Stimulated activated CD4-positive, alpha-beta T cell treated with anti-CD3 and anti-CD28 coated beads, Interleukin-2, amount 100 ng/mL, for 4 hours (primary cell): Measurements from ENCODE around the gene ACAT2.
A peak's percentile ranks its signal among the peaks of the same experiment; 100 is the strongest.
"Not testable (repeated sequence)": the region's sequence is repeated elsewhere in the genome, so short reads cannot be mapped to it uniquely, and the experiment has no call there.

ENCODE experiments used
- DNase-seq: peaks from one replicate; pipeline ENCODE4 v3.0.0-alpha.2; 2020; ENCODE audit warnings: low read depth

The ACAT2 gene

DNA sequence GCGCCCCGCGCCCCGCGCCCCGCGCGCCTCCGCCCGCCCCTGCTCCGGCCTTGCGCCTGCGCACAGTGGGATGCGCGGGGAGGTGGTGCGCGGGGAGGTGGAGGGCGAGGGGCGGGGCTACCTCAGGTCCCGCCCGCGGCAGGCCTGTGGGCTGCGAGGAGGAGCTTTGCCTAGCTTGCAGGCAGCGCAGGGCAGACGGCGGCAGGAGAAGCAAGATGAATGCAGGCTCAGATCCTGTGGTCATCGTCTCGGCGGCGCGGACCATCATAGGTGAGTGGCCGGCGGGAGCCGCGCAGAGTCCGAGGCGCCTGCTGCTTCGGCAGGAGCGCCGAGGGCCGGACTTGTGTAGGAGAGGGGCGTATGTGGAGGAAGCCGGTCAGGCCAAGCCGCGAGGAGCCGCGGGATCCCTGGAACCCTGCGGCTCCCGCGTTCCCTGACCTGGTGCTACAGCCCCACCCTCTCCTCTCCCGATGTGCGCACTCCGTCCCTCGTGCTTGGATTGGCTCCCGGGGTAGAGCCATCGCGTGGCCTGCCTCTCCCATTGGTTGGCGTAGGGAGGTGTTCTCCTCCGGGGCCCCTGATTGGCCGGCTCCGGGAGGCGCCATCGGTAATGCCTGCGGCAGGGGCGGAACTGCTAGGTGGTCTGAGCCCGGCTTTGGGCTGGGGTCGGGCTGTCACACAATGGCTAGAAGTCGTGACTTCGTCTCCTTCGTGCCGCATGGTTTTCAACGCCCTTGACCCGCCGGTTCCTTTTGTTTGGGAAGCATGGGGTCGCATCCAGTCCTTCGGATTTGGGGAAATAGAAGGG, at the start of gene ACAT2:
ACAT2 (plus strand) TSS at position 173 of the 808 bp plus-strand sequence; CDS start at position 216, 43 bp downstream.
- DNase-seq, result peak; percentile 85

GRCh38 chr6:159712389-159712788, 49.5 kb upstream of the ACAT2 start:
- not testable (repeated sequence) for DNase-seq

GRCh38 chr6:159713984-159714383, 47.9 kb upstream of the ACAT2 start:
- DNase-seq, result no peak

DNA sequence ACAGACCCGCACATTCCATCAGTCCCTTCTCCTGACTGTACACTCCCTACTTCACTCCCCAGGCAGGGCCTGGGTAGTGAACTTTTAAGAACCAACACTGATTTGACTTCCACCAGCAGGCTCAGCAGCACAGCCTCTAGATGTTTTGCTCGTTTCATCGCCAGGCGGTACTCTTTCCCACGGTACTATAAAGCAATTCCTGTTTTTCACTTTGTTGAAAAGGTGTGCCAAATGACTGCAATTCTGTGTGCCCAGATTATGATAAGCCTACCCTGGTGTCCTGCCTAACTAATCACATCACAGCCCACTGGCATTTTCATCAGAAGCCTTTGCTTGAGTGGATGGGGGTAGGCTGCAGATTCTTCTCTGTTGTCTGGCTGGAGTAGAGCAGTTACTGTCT, 47.4 kb upstream of the ACAT2 start:
- DNase-seq, result no peak

- DNase-seq, result no peak
Measured at GRCh38 chr6:159715166-159715565, 46.7 kb upstream of the ACAT2 start.

DNA sequence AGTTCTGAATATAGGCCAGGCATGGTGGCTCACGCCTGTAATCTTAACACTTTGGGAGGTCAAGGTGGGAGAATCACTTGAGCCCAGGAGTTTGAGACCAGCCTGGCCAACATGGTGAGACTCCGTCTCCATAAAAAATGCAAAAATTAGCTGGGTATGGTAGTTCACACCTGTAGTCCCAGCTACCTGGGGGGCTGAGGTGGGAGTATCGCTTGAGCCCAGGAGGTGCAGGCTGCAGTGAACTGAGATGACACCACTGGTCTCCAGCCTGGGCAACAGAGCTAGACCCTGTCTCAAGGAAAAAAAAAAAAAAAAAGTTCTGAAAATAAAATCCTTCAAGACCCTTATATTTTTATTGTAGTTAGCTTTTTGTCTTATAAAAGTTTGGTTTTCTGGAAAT, 46.2 kb upstream of the ACAT2 start:
- DNase-seq, result no peak

DNA sequence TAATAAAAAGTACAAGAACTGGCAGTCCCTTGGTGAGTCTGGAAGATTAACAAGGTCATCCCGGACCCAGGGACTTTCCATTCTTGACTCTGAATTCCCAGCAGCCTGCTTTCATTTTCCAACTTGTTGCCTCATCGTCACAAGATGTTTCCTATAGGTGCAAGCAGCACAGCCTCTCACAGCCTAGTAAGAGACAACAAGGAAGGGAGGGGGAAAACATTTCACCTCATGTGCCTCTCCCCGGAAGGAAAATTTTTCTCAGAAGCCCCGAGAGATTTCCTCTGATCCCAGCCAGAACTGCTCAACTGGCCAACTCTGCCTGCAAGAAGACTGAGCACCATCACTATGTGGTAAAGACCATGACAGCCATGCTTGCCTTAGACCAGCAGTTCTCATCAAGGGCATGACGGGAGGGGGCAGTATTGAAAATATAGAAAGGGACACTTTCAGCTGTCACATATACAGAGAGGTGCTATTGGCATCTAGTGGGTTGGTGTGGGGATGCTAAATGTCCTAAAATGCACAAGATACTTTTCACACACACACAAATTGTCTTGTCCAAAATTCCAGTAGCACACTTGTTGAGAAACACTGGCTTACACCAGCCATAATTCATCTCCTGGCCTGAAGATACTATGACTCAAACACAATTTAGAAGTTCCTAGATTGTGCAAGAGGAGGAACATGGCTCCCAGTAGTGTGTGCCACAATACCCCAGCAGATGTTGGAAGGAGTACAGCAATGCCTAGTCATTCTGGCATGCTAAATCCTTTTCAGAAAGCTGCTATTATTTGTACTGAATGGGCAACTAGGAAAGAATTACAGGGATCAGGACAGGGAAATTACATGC, 45.4 kb upstream of the ACAT2 start:
- no peak for DNase-seq

DNA sequence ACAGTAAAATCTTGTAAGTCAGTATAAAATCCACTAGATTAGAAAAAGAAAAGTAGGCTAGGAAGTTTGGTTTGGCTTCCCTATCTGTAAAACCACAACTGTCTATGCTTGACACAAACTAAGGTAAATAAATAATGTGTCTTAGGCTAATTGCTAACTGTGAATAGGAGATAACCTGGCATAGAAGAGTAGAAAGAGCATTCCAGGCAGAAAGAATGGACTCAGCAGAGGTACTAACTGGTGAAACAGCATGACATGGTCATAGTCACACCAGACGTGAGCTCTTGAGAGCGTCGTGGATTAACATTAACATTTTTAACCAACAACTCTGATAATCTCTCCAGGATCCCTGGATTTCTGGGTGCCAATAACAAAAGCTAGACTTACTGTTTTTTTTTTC, 43.2 kb upstream of the ACAT2 start:
- DNase-seq, result no peak

DNA sequence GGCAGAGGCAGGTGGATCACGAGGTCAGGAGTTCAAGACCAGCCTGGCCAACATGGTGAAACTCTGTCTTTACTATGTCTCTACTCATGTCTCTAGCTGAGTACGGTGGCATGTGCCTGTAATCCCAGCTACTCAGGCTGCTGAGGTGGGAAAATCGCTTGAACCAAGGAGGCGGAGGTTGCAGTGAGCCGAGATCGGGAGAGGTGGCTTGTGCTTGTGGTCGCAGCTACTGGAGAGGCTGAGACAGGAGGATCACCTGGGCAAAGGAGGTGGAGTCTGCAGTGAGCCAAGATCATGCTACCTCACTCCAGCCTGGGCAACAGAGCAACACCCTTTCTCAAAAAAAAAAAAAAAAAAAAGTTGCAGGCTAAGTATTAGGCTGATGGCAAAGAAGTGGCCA, 42.6 kb upstream of the ACAT2 start:
- DNase-seq, result no peak

DNA sequence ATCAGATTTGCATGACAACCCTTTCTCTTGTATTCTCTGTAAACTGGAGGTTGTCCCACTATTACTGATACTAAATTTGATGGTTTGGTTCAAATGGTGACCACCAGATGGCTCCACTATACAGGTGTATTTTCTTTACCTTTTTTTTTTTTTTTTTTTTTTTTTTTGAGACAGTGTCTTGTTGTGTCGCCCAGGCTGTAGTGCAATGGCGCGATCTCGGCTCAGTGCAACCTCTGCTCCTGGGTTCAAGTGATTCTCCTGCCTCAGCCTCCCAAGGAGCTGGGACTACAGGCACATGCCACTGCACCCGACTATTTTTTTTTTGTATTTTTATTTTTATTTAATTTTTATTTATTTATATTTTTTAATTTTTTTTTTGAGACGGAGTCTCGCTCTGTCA, 41.1 kb upstream of the ACAT2 start:
- peak; percentile 35 for DNase-seq

DNA sequence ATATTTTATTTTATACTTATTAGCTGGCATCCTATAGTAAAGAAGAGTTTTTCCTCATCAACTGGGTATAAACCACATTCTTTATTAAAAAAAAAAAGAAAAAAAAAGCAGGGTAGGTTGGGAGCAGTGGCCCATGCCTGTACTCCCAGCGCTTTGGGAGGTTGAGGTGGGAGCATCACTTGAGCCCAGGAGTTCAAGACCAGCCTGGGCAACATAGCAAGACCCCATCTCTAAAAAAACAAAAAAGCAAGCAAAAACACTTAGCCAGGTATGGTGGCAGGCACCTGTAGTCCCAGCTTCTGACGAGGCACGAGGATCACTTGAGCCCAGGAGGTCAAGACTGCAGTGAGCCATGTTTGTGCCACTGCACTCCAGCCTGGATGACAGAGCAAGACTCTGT, 39.9 kb upstream of the ACAT2 start:
- not testable (repeated sequence) for DNase-seq

- no peak for DNase-seq
Measured at GRCh38 chr6:159722655-159723054, 39.2 kb upstream of the ACAT2 start.

GRCh38 chr6:159723259-159723658, 38.6 kb upstream of the ACAT2 start:
- no peak for DNase-seq

DNA sequence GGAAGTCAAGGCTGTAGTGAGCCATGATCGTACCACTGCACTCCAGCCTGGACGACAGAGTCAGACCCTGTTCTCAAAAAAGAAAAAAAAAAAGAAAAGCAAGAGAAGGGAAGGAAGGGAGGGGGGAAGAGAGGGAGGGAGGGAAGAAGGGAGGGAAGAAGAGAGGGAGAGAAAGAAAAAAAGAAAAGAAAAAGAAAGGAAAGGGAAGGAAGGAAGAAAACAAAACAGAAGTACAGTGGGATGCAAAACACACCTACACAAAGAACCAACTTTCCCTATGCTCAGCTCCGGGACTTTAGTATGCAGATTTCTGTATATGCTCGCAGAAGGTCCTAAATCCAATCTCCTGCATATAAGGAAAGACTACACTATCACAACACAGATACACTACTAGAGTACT, 37.1 kb upstream of the ACAT2 start:
- DNase-seq, result no peak

DNA sequence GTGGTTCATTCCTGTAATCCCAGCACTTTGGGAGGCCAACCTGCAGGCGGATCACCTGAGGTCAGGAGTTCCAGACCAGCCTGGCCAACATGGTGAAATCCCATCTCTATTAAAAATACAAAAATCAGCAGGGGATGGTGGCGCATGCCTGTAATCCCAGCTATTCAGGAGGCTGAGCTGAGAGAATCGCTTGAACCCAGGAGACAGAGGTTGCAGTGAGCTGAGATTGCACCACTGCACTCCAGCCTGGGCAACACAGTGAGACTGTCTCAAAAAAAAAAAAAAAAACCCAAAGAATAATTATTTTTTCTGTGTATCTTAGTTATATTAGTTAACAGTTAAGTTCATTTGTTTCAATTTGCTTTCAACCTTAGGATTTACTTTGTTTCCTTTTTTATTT, 36.6 kb upstream of the ACAT2 start:
- not testable (repeated sequence) for DNase-seq

DNA sequence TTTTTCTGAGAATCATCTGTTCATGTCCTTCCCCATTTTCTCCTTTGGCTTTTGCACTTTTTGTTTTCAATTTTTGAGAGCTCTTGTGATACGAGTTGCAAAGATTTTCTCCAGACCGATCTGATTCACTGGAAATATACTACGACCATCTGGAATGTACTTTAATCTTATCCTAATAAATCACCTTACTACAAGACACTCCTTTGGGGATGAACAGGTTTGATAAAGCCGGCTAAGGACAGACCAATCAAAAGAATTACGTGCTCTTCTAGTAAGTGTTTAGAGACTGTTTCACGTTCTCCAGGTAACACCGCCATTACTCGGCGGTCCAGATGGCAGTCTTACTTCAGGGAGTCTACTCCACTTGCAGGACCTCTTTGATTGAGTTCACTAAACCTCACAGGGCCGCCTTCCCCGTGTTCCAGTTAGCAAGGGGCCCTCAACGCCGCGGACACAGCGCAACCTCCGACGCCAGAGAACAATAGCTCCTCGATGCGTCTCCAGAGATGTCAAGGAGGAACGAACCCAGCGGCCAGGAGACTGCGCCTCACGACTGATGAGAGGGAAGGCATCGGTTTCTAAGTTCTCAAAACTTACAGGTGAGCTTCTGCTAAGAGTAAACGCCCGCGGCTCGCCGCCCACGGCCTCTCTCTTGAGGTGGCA, 35.5 kb upstream of the ACAT2 start:
- DNase-seq, result no peak

GRCh38 chr6:159726918-159727716, 34.7 kb upstream of the ACAT2 start, which contains the start of gene WTAP:
WTAP (plus strand) TSS chr6:159727506; CDS start chr6:159736266, 8,760 bp downstream.
- DNase-seq, result peak; percentile 97

- no peak for DNase-seq
Measured at GRCh38 chr6:159727717-159728445, 34.0 kb upstream of the ACAT2 start.

DNA sequence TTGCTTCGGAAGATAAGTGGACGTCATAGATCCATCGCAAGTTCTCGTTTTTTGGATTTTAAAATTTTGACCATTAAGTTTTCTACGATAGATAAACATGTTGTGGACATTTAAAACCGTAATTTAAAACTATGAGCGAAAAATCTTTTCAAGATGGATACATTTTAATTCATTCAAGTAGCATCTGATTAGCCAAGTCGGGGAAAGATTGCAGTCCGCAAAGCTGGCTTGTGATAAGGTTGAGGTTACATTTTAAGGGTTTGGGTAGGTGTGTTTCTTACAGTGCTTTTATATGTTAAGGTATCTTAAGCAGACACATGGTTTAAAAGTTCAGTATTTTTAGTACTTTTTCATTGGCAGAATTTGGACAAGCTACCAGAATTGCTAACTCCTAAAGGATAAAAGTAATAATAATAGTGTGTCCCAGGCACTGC, 33.3 kb upstream of the ACAT2 start:
- no peak for DNase-seq

GRCh38 chr6:159729598-159730331, 32.1 kb upstream of the ACAT2 start:
- no peak for DNase-seq
